A172 (cell line): ENCODE results near the gene SCAMP1. TPM values are rescaled to one million over a fixed set of nuclear protein-coding genes. Genes with fewer than 3 reads are reported as not detected.

Experiments used
- DNase-seq: peaks from one replicate; pipeline ENCODE4 v3.0.0-alpha.2; 2015; ENCODE audit warnings: low spot score
- total RNA-seq: library from RNA; depleted of rRNA; stranded (reverse); fragments of >200 nt; shearing (Covaris generic); gene quantifications from 2 replicates; pipeline ENCODE4 v1.2.3, GENCODE V29; 2014; rRNA removed

Gene SCAMP1
- total RNA-seq, 1 experiment from 2014 or later = 67.2 TPM

- no peak for DNase-seq
Measured at GRCh38 chr5:78511121-78511906, 150.9 kb downstream of the SCAMP1 start.

- DNase-seq = no peak
Measured at GRCh38 chr5:78512435-78512834, 152.0 kb downstream of the SCAMP1 start.

- no peak for DNase-seq
Measured at GRCh38 chr5:78513441-78513840, 153.0 kb downstream of the SCAMP1 start.

GRCh38 chr5:78514427-78515330, 154.3 kb downstream of the SCAMP1 start:
- no peak for DNase-seq

GRCh38 chr5:78515670-78516069, 155.3 kb downstream of the SCAMP1 start:
- DNase-seq = no peak

GRCh38 chr5:78518365-78519197, 158.2 kb downstream of the SCAMP1 start:
- peak; percentile 89 for DNase-seq

GRCh38 chr5:78519198-78519941, 159.0 kb downstream of the SCAMP1 start:
- DNase-seq = no peak

GRCh38 chr5:78521455-78521854, 161.0 kb downstream of the SCAMP1 start:
- DNase-seq = no peak

- no peak for DNase-seq
Measured at GRCh38 chr5:78522476-78523260, 162.3 kb downstream of the SCAMP1 start.

GRCh38 chr5:78523314-78524193, 163.1 kb downstream of the SCAMP1 start:
- no peak for DNase-seq

GRCh38 chr5:78526049-78526525, 165.7 kb downstream of the SCAMP1 start:
- DNase-seq = peak; percentile 90

- peak; percentile 86 for DNase-seq
Measured at GRCh38 chr5:78527054-78527859, 166.8 kb downstream of the SCAMP1 start.

GRCh38 chr5:78527925-78528324, 167.5 kb downstream of the SCAMP1 start:
- DNase-seq = peak; percentile 31

Other genes with a start within 250 kb of the SCAMP1 start
- gene AP3B1, start 65.9 kb upstream of the SCAMP1 start, total RNA-seq = 59.6 and 70.5 TPM in 2 replicates